SK-N-MC (cell line): ENCODE measurements around the gene MTREX.

Experiments used
- DNase-seq: peaks from one replicate; pipeline ENCODE4 v3.0.0-alpha.2; 2011; ENCODE audit warnings: low read depth, low spot score
- H3K27ac ChIP-seq: fragments of 200-600 bp; sonication (generic); 2 replicates; pipeline ENCODE4 v1.5.1; 2016; ENCODE audit warnings: mixed run types
- H3K36me3 ChIP-seq: fragments of 200-600 bp; sonication (generic); 2 replicates; pipeline ENCODE4 v1.6.1; 2017; ENCODE audit warnings: antibody characterized with exemption, low read length, mixed read lengths; ENCODE audit not compliant: insufficient read depth
- H3K4me3 ChIP-seq: fragments of 200-600 bp; sonication (generic); 2 replicates; pipeline ENCODE4 v1.5.1; 2016
- H3K9ac ChIP-seq: fragments of 200-600 bp; sonication (generic); 2 replicates; pipeline ENCODE4 v1.8.0; 2017; ENCODE audit warnings: mixed run types, mixed read lengths; ENCODE audit not compliant: insufficient read length
- H3K9me3 ChIP-seq: fragments of 200-600 bp; sonication (generic); 2 replicates; pipeline ENCODE4 v1.6.1; 2017; ENCODE audit warnings: low read depth, mild to moderate bottlenecking, antibody characterized with exemption, low read length, moderate library complexity, mixed read lengths
- EZH2 ChIP-seq: fragments of 200-600 bp; sonication (generic); IDR thresholded peaks from one replicate; pipeline ENCODE4 v1.6.1; 2017; ENCODE audit warnings: antibody characterized with exemption
- FOXP2 ChIP-seq: optimal IDR thresholded peaks from 2 replicates; pipeline ENCODE3; 2011; ENCODE audit warnings: mild to moderate bottlenecking, moderate library complexity; ENCODE audit not compliant: insufficient read depth; ENCODE audit errors: extremely low read length, control extremely low read depth
- POLR2AphosphoS5 ChIP-seq: IDR thresholded peaks from 2 replicates; pipeline ENCODE4 v1.6.1; 2012; ENCODE audit warnings: mild to moderate bottlenecking, low read depth, low read length, borderline replicate concordance

The MTREX gene

DNA sequence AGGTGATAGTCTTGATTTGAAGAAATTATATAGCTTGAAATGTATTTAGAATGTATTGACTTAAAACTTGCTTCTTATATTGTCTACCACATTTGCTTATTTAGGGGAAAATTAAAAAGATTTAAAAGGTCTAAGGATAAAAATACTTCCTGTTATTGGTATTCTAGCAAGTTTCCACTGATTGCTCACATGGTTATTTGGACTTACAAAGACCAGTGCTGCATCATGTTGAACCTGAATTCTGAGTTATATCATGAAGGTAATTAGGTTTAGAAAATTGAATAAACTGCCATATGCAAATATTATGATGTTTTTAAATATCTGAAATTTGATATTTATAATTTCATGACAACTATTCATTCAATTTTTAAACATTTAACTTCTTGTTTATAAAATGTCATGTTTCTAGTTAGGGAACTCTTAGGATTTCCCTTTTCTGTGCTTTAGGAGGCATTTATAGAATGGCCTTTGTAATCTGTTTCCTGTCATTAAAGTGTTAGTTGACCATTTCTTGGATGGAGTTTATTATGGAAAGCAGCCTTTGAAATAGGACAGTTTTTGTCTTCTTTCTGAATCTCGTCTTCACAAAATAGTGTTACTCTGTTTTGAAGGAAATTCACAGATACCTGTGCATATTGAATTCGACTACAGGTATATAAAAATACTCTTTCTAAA, 85.8 kb downstream of the MTREX start:
- DNase-seq, result no peak
- Histone ChIP-seq H3K9ac (no peak overlapping the region), H3K9me3 (no peaks in the 10 kb centered on the region), H3K36me3 (peaks cover 72% of the 10 kb centered on the region), H3K4me3 (no peak overlapping the region), H3K27ac (no peak overlapping the region)
- TF ChIP-seq POLR2AphosphoS5 (no peak), EZH2 (no peak), FOXP2 (no peak)

DNA sequence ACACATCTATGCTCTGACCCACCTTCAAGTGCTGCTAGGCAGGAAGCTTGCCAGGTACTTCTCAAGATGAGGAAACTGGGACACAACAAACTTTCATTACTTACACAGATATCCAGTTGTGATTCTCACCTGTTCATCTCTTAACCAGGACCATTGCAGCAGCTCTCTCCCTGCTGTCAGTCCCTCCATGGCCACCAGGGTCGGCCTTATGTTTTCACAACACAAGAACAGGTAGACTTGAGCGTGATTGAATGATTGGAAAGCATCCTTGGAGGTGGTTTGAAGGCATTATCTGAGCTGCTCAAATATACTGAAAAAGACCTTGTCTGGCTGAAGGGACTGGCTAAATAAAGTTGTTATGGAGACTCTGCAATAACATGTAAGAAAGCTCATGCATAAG, 94.4 kb downstream of the MTREX start:
- no peak for DNase-seq
- no peak overlapping the region for H3K27ac ChIP-seq
- H3K9me3 ChIP-seq, result no peaks in the 10 kb centered on the region
- no peak overlapping the region for H3K9ac ChIP-seq
- H3K4me3 ChIP-seq, result no peak overlapping the region
- TF ChIP-seq POLR2AphosphoS5 (no peak), FOXP2 (no peak), EZH2 (no peak)
- H3K36me3 ChIP-seq, result peaks cover 76% of the 10 kb centered on the region

GRCh38 chr5:55406292-55406691, 98.5 kb downstream of the MTREX start:
- Histone ChIP-seq H3K36me3 (peaks cover 66% of the 10 kb centered on the region), H3K9ac (no peak overlapping the region), H3K27ac (no peak overlapping the region), H3K9me3 (no peaks in the 10 kb centered on the region), H3K4me3 (no peak overlapping the region)
- no peak for DNase-seq
- TF ChIP-seq FOXP2 (no peak), EZH2 (no peak), POLR2AphosphoS5 (no peak)

- no peak for TF ChIP-seq FOXP2
- TF ChIP-seq POLR2AphosphoS5, result no peak
- TF ChIP-seq EZH2, result no peak
- H3K36me3 ChIP-seq, result peaks cover 63% of the 10 kb centered on the region
- H3K27ac ChIP-seq, result no peak overlapping the region
- no peaks in the 10 kb centered on the region for H3K9me3 ChIP-seq
- no peak overlapping the region for H3K4me3 ChIP-seq
- no peak for DNase-seq
- no peak overlapping the region for H3K9ac ChIP-seq
These were observed 99.4 kb downstream of the MTREX start for GRCh38 chr5:55407059-55407684.

GRCh38 chr5:55407984-55408383, 100.2 kb downstream of the MTREX start:
- no peak for DNase-seq
- H3K9ac ChIP-seq, result no peak overlapping the region
- peaks cover 61% of the 10 kb centered on the region for H3K36me3 ChIP-seq

DNA sequence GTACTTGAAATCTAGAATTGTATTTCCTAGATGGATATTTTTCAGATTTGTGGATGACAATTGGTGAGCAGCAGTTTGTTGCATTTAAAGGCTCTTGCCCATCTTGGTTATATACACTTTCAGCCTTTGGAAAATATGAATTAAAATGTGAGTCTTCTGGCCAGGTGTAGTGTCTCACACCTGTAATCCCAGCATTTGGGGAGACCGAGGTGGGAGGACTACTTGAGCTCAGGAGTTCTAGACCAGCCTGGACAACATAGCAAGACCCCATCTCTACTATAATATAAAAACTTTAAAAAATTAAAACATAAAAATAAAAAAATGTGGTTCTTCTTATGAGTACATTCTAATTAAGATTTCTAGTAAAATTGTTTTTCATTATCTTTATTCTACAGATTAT, 102.0 kb downstream of the MTREX start:
- TF ChIP-seq FOXP2 (no peak), EZH2 (no peak), POLR2AphosphoS5 (no peak)
- Histone ChIP-seq H3K4me3 (no peak overlapping the region), H3K27ac (no peak overlapping the region), H3K9me3 (no peaks in the 10 kb centered on the region), H3K36me3 (peaks cover 63% of the 10 kb centered on the region), H3K9ac (no peak overlapping the region)
- no peak for DNase-seq

More at GRCh38 chr5:55407984-55408383, 100.2 kb downstream of the MTREX start:
- Histone ChIP-seq H3K27ac (no peak overlapping the region), H3K4me3 (no peak overlapping the region), H3K9me3 (no peaks in the 10 kb centered on the region)
- TF ChIP-seq POLR2AphosphoS5 (no peak), EZH2 (no peak), FOXP2 (no peak)

DNA sequence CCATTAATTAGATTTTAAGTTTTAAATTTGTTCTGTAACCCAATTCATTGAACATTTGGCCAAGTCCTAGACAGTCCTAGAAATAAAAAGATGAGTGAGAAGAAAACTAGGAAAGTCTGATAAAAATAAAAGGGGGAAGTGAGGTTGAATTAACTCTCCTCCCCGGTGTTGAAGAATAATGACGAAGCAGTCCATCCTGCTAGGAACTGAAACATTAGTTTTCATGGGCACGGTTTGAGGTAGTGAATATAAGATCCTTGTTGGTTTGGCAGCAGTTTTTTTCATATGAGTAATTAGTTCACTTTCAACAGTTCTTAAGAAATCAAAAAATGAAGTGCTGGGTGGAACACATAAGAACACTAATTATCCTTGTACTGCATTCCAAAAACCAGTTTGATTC, 103.1 kb downstream of the MTREX start:
- peaks cover 65% of the 10 kb centered on the region for H3K36me3 ChIP-seq
- TF ChIP-seq EZH2 (no peak), FOXP2 (no peak), POLR2AphosphoS5 (no peak)
- DNase-seq, result no peak
- no peak overlapping the region for H3K4me3 ChIP-seq
- H3K27ac ChIP-seq, result no peak overlapping the region; the same call in 1 of the 2 replicates
- H3K9ac ChIP-seq, result no peak overlapping the region
- no peaks in the 10 kb centered on the region for H3K9me3 ChIP-seq

- Histone ChIP-seq H3K9me3 (no peaks in the 10 kb centered on the region), H3K4me3 (no peak overlapping the region), H3K36me3 (peaks cover 63% of the 10 kb centered on the region), H3K27ac (peak overlapping the region; percentile 6; the same call in 1 of the 2 replicates), H3K9ac (no peak overlapping the region)
- DNase-seq, result no peak
- TF ChIP-seq EZH2 (no peak), POLR2AphosphoS5 (no peak), FOXP2 (no peak)
These were observed 104.1 kb downstream of the MTREX start for GRCh38 chr5:55411876-55412275.
